ENCODE results near the gene SETBP1.

- TF ChIP-seq, protein P1, sequence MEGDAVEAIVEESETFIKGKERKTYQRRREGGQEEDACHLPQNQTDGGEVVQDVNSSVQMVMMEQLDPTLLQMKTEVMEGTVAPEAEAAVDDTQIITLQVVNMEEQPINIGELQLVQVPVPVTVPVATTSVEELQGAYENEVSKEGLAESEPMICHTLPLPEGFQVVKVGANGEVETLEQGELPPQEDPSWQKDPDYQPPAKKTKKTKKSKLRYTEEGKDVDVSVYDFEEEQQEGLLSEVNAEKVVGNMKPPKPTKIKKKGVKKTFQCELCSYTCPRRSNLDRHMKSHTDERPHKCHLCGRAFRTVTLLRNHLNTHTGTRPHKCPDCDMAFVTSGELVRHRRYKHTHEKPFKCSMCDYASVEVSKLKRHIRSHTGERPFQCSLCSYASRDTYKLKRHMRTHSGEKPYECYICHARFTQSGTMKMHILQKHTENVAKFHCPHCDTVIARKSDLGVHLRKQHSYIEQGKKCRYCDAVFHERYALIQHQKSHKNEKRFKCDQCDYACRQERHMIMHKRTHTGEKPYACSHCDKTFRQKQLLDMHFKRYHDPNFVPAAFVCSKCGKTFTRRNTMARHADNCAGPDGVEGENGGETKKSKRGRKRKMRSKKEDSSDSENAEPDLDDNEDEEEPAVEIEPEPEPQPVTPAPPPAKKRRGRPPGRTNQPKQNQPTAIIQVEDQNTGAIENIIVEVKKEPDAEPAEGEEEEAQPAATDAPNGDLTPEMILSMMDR (IDR thresholded peaks at IDR 0.05; ENCODE audit: low read length): no peak
- TF ChIP-seq EZH2 (IDR thresholded peaks at IDR 0.05; ENCODE audit: borderline replicate concordance, low read length): no peak
Observed at GRCh38 chr18:44918142-44918476, 237.4 kb downstream of the SETBP1 start.
